Measurements from ENCODE around the gene HPX.

The HPX gene

GRCh38 chr11:6458352-6459098 is 17.7 kb upstream of the HPX start:
- DNase-seq, result no peak

GRCh38 chr11:6457581-6458320 is 17.0 kb upstream of the HPX start:
- DNase-seq, result no peak

GRCh38 chr11:6456361-6457073 is 15.7 kb upstream of the HPX start:
- DNase-seq, result no peak

- DNase-seq, result no peak
Observed at GRCh38 chr11:6455070-6455469, 14.3 kb upstream of the HPX start.

GRCh38 chr11:6453152-6453551 is 12.4 kb upstream of the HPX start:
- DNase-seq, result no peak

GRCh38 chr11:6452219-6452618 is 11.4 kb upstream of the HPX start:
- DNase-seq, result no peak

- DNase-seq, result no peak
Observed at GRCh38 chr11:6448574-6448973, 7.8 kb upstream of the HPX start.

GRCh38 chr11:6443269-6444003 is 2.6 kb upstream of the HPX start:
- peak; percentile 19 to 64 (median 33) for DNase-seq

- DNase-seq, result no peak
Observed at GRCh38 chr11:6442441-6442840, 1.7 kb upstream of the HPX start.

- DNase-seq, result peak in 1 of 5 experiments; percentile 48
Observed at GRCh38 chr11:6438979-6439571, 1.7 kb downstream of the HPX start.

- peak in 1 of 5 experiments; percentile 79 for DNase-seq
Observed at GRCh38 chr11:6437993-6438392, 2.8 kb downstream of the HPX start.

- DNase-seq, result no peak
Observed at GRCh38 chr11:6437423-6437822, 3.4 kb downstream of the HPX start.

GRCh38 chr11:6433998-6434660 is 6.7 kb downstream of the HPX start:
- no peak for DNase-seq

- no peak for DNase-seq
Observed at GRCh38 chr11:6431861-6432260, 8.9 kb downstream of the HPX start.

- no peak for DNase-seq
Observed at GRCh38 chr11:6427516-6427915, 13.3 kb downstream of the HPX start.

- DNase-seq, result no peak
Observed at GRCh38 chr11:6420677-6421076, 20.1 kb downstream of the HPX start.

GRCh38 chr11:6419009-6419631 is 21.7 kb downstream of the HPX start, which contains the start of gene APBB1:
Gene APBB1, minus strand, starts transcription at chr11:6419094. Its CDS starts 7,747 bp downstream, at chr11:6411347.
- DNase-seq, result peak; percentile 54 to 87 (median 62)

- DNase-seq, result no peak
Observed at GRCh38 chr11:6418557-6419008, 22.2 kb downstream of the HPX start.

GRCh38 chr11:6417907-6418556 is 22.8 kb downstream of the HPX start:
- no peak for DNase-seq

GRCh38 chr11:6415797-6416196 is 25.0 kb downstream of the HPX start:
- no peak for DNase-seq

All from T-helper 2 cell (primary cell).